Fibroblast of skin of right biceps (primary cell): ENCODE results near the gene SH3BP4.

Source experiments
- DNase-seq: peaks from one replicate; pipeline ENCODE4 v3.0.0-alpha.2; 2013

SH3BP4 gene

GRCh38 chr2:235059161-235059560, 107.3 kb downstream of the SH3BP4 start:
- no peak for DNase-seq

- no peak for DNase-seq
Observed at GRCh38 chr2:235061656-235062055, 109.8 kb downstream of the SH3BP4 start.

GRCh38 chr2:235063471-235063961, 111.7 kb downstream of the SH3BP4 start:
- DNase-seq: no peak

GRCh38 chr2:235064976-235065375, 113.2 kb downstream of the SH3BP4 start:
- peak; percentile 42 for DNase-seq

- DNase-seq: no peak
Observed at GRCh38 chr2:235066490-235066889, 114.7 kb downstream of the SH3BP4 start.

- DNase-seq: peak; percentile 58
Observed at GRCh38 chr2:235066895-235067294, 115.1 kb downstream of the SH3BP4 start.

- no peak for DNase-seq
Observed at GRCh38 chr2:235068701-235069100, 116.9 kb downstream of the SH3BP4 start.

- DNase-seq: no peak
Observed at GRCh38 chr2:235070063-235070706, 118.4 kb downstream of the SH3BP4 start.

- no peak for DNase-seq
Observed at GRCh38 chr2:235073868-235074413, 122.1 kb downstream of the SH3BP4 start.

GRCh38 chr2:235077046-235077445, 125.2 kb downstream of the SH3BP4 start:
- DNase-seq: peak; percentile 73

- DNase-seq: no peak
Observed at GRCh38 chr2:235078182-235078581, 126.4 kb downstream of the SH3BP4 start.

- DNase-seq: no peak
Observed at GRCh38 chr2:235078914-235079472, 127.2 kb downstream of the SH3BP4 start.

- peak; percentile 74 for DNase-seq
Observed at GRCh38 chr2:235080101-235080500, 128.3 kb downstream of the SH3BP4 start.

GRCh38 chr2:235082578-235083338, 130.9 kb downstream of the SH3BP4 start:
- DNase-seq: no peak

GRCh38 chr2:235083822-235084221, 132.0 kb downstream of the SH3BP4 start:
- DNase-seq: no peak

- no peak for DNase-seq
Observed at GRCh38 chr2:235084424-235084823, 132.6 kb downstream of the SH3BP4 start.

GRCh38 chr2:235085476-235085875, 133.7 kb downstream of the SH3BP4 start:
- DNase-seq: peak; percentile 40

- no peak for DNase-seq
Observed at GRCh38 chr2:235086481-235087184, 134.8 kb downstream of the SH3BP4 start.

GRCh38 chr2:235087832-235088495, 136.1 kb downstream of the SH3BP4 start:
- DNase-seq: peak; percentile 24

GRCh38 chr2:235088496-235088921, 136.7 kb downstream of the SH3BP4 start:
- DNase-seq: peak; percentile 35

- no peak for DNase-seq
Observed at GRCh38 chr2:235091421-235091820, 139.6 kb downstream of the SH3BP4 start.

- DNase-seq: no peak
Observed at GRCh38 chr2:235091983-235092382, 140.2 kb downstream of the SH3BP4 start.
